Tibial nerve (tissue), 4 donors: ENCODE data around the gene CFL1.

Experiments
- CTCF ChIP-seq, 5 experiments: fragments of 200-600 bp in 3 of 5; fragments of 450-650 bp in 2 of 5; sonication (generic) in 3 of 5; IDR thresholded peaks; one replicate each; pipeline ENCODE4 v1.5.1; 2016 to 2019; ENCODE audit warnings: antibody characterized with exemption in 5 of 5, mild to moderate bottlenecking in 3 of 5, moderate library complexity in 2 of 5
- EP300 ChIP-seq, 2 donors: sonication (generic); formaldehyde crosslinking; IDR thresholded peaks; one replicate each; pipeline ENCODE4 v1.6.1; 2017; ENCODE audit warnings: antibody characterized with exemption in 2 of 2, mild to moderate bottlenecking in 1 of 2
- POLR2A ChIP-seq, 2 donors: fragments of 450-650 bp; IDR thresholded peaks; one replicate each; pipeline ENCODE4 v1.6.1; 2017; ENCODE audit warnings: antibody characterized with exemption in 2 of 2, mild to moderate bottlenecking in 2 of 2, moderate library complexity in 2 of 2

DNA sequence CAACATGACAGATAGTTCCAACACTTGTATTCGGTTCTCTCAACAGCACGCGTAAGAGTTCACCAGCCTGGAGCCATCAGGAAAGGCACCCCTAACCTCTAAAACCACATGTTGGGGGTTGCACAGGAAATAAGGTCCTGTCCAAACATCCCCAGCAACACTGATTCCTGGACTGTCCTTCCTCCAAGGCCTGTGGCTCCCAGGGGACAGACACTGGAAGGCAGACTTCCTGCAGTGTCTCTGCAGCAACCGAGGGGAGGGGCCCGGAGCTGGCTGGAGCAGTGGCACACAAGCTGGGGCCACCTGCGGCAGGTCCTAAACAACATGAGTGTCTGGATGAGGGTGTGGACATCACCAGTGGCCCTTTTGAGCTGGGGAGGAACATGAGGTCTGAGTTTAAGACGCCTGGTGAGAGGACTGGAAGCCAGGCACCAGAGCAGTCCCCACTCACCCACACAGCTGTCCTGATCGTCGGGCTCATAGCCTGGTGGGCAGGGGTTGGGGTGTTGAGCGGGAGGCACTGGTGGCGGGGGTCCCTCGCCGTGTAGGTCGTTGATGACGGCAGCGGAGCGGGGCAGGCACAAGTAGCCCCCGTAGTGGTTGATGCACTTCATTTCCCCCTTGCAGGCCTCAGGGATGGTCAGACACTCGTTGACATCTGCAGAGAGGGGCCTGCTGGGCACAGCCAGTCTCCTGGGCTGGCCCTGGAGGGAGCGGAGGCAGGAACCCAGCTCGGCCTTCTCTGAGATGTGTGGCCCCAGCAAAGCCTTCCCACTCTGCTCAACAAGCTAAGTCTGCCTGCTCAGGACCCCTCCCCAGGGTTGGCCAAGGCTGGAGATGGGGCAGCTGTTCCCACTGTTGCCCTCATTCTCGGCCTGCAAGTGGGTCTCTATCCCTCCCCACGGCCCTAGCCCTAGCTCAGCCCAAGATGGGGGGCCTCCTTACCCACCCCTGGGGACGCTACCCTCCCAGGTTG is 13.0 kb upstream of the CFL1 start:
- TF ChIP-seq CTCF (IDR thresholded peaks at IDR 0.05) (no peak), POLR2A (IDR thresholded peaks at IDR 0.05) (no peak), EP300 (IDR thresholded peaks at IDR 0.05) (no peak)
